Measurements from ENCODE around the gene KRT79.

DNA sequence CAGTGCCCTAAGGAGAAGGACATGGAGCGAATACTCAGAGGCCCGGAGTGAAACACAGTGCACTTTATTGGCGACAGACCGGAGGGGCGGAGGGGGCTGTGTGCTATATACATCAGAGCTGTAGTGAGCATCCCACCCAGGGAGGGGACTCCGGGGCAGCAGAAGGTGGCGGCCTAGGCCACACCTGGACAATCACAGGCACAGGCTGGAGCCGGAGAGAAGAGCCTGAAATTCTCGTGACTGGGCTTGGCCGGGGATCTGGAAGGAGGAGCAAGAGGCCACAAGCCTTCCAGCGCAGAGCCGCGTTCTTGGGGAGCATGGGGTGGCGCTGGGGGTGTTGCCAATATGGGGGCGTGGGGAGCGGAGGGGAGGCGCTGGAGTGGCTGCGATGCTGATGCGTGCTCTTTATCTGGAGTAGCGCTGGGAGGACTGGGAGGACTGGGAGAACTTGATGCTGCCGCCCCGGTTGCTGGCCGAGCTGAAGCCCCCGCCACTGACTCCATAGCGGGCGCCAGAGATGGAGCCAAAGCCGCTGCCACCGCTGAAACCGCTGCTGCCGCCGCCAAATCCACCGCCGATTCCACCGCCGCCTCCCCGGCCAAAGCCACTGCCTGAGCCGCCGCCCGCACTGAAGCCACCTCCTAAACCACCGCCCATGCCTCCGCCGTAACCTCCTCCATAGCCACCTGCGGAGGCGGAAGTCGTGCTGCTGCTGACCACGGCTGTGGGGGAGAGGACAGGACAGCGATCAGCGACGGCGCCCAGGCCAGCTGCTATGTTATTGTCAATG, 44.3 kb downstream of the KRT79 start:
- TF ChIP-seq SMC3 (conservative IDR thresholded peaks at IDR 0.05; ENCODE audit: poor library complexity) (no peak), CTCF (IDR thresholded peaks at IDR 0.05; ENCODE audit: poor library complexity, severe bottlenecking) (no peak), POLR2AphosphoS5 (IDR thresholded peaks at IDR 0.05) (no peak), REST (IDR thresholded peaks at IDR 0.05; ENCODE audit: borderline replicate concordance) (no peak), TAF1 (IDR thresholded peaks at IDR 0.05; ENCODE audit: low read depth) (no peak)
